HG02885 (cell line): ENCODE results near the gene ATP1A4.

Source experiments
- ATAC-seq: cut with Tn5 transposase; IDR thresholded peaks from one replicate; pipeline ENCODE4 v1.9.1; 2021; ENCODE audit warnings: mild to moderate bottlenecking; ENCODE audit not compliant: unreplicated experiment, poor library complexity

Gene ATP1A4

DNA sequence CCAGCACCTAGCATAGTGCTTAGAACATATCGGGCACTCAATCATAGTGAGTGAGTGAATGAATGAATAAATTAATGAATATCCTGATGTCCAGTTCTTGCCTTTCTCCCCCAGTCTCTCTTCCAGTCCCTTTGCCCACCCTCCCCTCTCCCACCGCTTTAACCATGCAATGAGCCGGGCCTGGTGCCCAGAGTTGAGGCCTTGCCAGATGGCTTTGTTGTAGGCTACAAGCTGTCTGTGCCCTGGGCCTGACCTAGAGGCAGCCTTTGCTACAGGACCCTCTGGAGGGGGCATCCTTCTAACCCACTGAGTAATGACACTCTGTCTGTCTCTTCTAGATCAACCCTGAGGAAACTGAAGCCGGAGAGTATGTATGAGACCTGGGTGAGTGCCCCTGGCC is 45.8 kb downstream of the ATP1A4 start:
- ATAC-seq: no peak

DNA sequence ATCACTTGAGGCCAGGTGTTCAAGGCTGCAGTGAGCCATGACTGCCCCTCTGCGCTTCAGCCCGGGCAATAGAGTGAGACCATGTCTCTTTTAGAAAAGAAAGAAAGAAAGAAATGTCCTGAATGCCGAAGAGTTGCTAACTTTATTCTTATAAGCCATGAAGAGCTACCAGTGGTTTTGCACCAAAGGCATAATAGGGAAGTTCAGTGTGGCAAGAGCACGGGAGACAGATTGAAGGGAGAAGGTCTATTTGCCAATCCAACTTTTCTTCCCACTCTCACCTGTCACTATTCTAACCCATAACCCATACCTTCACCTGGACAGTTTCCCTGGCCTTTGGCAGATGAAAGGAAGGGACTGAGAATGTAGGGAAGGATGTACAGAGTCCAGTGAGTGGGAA is 49.4 kb downstream of the ATP1A4 start:
- no peak for ATAC-seq

DNA sequence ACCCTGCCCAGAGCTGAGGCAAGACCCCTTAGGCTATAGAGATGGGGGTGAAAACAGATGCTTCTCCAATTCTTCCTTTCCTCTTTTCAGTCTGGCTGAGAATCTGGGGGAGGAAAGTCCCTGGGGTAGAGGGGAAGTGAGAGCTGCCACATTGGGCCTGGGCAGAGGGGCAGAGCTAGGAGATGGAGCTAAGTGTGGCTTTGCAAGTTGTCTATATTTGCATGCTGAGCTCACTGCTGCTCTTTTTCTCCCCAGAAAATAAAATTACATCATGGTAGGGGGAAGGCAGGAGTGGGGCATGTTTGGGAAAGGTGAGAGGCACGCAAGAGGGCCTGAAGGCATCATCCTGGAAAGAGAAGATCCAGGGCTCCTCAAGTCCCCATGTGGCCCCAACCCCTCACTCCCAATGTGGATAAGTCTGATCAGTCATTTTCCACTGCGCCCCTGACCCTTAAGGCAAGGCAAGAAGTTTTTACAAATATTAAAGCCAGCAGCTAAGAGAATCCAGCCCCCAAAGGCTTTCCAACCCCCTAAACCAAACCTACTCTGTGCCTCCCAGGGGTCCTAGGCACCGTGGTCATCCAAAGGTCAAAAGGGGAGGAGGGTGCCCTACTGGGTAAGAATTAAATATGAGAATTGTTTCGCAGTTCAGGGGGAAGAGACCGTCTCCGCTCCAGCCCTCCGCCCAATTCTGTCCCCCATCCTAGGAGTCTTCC is 53.3 kb downstream of the ATP1A4 start:
- ATAC-seq: peak; percentile 65

DNA sequence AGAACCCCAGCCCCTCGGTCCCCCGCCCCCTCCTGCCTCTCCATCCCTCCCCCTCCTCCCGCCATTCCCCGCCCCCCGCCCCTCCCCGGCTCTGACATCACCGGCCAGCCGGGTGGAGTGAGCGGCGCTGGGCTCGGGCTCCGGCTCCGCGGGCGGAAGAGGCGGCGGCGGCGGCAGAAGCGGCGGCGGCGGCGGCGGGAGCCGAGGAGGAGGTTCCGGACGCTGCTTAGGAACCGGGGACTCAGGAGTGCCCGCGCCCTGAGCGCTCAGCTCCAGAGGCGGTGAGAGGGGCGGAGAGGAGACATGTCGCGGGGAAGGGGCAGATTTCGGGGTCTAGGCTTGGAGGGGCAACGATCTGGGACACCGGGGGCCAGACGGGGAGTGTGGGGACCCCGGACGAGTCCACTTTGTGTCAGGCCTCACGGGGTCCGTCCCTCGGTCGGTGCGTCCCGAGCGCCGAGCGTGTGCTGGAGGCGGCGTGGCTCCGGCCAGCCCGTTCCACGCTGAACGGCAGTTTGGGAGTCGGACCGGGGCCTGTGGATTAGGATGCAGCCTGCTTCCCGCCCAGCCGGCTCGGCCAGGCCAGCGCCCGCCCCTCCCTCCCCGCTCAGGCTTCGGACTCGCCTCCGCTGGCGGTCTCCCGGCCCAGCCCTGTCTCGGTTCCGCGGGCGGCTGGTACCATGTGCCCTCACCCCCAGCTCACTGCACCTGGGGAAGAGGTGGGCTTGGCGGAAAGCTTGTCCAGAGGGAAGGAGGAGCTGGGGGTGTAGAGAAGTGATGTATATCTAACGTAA is 54.0 kb downstream of the ATP1A4 start, which contains the start of gene PEA15:
PEA15 (plus strand) TSS at position 143 of the 794 bp plus-strand sequence. CDS start 6,161 bp downstream, outside the sequence.
- ATAC-seq: peak; percentile 64

DNA sequence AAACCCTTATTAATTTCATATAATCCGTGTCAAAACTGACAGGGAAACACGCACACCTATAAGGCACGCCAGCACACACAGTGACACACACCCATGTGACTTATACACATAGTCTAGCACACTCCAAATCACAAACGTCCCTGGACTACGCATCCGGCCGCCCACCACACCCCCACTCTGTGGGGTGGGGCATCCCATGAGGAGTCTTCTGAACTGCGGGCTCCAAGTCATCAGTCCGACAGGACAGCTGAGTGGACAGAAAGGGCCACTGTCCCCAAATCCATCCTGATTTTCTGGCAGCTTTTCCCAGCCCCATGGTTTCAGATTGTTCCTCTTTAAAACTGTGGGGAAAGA is 54.6 kb downstream of the ATP1A4 start:
- ATAC-seq: peak; percentile 42

DNA sequence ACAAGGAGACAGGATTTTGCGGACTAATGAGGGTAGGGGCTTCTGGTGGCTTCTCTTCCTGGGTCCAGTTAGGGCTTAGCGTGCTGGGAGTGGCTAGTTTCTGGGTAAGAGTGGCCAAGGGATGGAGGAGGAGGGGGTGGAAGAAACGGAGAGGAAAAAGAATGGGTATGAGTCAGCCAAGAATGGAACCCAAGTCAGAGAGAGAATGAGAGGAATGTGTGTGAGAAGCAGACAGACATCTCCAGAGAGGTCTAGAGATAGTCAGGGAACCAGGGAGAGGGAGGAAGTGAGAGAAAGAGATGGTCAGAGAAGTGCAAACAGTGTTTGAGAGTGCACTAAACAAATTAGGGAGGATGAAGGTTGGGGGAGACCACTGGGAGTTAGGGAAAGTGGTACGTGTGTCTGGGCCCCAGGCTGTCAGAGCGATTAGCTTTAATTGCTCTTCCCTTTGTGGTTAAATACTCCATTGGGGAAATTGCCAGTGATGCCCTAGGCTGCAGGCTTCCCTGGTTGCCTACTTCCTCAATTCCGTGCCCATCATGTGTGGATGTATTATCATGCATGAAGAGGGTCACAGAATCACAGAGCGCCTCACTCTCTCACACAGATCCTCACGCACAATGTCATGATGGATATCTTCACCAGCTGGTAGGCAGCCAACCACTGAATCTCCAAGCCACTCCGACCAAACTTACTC is 55.2 kb downstream of the ATP1A4 start:
- ATAC-seq: no peak

DNA sequence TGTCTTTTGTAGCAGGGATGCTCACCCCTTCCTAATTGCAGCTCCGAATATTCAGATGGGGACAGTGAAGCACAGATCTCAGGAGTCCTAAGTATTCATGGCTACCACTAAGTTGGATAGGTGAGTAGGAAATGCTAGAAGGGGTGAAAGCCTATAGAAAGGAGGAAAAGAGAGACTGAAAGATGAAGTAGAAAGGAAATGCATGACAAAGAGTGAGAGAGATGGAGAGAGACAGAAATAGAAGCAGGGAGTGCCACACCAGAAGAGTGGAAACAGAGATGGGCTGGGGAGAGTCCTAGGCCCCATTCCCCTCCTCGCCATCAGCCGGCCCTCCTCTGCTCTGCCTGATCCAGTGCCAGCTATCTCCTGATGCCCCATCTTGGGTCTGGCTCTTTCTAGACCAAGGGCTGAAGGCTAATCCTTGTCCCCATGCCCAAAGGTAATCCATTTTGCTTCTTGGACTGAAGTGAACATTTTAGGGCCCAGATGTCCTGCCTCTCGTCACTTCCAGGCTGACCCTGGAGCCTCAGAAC is 55.8 kb downstream of the ATP1A4 start:
- no peak for ATAC-seq

DNA sequence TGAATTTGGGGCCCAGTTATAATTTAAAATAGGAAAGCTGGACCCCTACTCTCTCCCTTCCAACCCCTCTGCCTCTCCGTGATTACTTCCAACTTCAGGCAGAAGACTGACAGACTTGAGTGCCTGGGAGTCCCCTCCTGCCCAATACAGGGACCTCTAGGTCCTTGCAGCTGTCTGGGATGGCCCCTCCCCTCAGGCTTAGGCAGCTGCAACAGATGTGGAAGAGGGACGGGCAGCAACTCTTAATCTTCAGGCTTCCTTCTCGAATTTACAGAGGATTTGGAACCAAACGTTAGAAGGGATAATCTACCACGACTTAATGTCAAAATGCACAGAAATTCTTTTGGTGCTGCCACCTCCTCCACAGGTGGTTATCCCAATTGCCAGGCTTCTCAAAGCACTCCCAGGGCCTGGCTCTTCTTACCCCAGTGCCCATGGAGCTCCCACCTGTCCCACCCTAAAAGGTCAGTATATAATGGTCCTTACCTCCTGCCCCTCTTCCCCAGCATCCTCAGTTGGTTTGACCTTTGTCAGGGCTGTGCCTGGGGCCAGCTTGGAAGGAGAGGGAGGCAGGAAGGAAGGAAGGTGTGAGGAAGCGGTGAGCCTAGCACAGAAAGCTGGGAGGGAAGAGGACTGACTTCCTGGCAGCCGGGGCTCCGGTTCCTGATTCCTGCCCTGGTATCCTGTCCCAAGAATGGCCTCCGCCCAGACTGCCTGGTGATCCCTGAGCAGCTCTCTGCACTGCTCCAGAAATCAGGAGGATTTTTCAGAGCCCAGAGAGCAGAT is 56.6 kb downstream of the ATP1A4 start:
- ATAC-seq: no peak

DNA sequence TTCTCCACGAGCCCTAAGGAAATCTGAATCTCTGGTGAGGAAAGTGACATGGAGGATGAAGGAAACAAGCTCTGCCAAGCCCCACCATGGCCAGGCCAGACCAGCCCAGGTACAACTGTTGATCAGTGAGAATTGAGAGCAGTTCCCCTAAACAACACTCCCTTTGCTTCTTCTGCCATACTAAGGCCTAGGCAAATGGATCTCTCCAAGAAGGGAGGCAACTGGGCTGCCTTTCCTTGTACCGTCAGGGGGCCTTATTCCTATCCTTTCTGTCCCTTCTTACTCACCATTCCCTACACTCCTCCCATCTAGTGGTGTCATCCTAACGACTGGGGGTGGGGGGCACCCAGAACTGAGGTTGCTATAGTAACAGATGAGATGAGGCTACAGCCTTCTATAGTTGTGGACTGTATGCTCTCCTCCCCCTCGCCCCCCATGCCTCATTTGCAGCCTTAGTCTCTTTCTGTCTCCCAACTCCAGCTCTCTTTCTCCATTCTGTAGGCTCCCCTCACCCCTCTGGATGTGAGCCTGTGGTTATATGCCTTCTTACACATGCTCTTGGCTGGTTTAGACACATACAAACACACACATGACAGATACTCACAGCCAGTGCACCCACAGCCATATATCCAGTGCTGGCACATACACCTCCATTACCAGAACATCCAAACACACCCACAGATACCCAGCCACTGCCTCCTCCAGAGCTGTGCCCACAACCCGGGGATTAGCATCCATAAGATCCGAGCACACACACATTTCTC is 57.3 kb downstream of the ATP1A4 start:
- no peak for ATAC-seq

DNA sequence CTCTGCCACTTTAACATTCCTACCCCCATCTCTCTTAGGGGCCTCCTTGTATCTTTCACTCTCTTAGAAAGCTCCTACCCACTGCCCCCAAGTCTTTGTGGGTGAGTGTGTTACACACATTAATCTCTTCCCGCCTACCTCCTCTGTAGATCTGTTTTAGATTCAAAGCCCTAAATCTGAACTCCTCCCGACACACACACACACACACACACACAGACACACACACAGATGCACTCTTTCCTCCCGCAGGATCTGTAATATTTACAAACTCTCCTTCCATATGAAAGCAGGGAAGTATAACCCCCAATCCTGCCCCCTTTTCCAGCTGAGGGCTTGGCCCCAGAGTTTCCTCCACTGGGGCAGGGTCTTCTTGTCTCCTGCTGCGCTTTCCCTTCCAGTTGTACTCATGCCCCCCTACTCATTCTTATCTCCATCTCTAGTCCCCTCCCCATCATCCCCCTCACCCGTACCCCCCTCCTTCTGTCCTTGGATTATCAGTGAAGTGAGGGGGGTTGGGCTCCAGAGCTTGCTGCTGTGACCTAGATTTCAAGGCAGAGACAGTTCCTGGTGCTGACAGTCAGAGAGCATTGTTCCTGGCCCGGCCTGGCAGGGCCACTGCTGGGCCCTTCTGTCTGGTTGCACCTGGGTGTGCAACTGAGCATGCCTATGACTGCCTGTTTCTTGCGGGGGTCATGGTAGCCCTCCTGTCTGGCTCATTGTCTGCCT is 58.1 kb downstream of the ATP1A4 start:
- no peak for ATAC-seq

DNA sequence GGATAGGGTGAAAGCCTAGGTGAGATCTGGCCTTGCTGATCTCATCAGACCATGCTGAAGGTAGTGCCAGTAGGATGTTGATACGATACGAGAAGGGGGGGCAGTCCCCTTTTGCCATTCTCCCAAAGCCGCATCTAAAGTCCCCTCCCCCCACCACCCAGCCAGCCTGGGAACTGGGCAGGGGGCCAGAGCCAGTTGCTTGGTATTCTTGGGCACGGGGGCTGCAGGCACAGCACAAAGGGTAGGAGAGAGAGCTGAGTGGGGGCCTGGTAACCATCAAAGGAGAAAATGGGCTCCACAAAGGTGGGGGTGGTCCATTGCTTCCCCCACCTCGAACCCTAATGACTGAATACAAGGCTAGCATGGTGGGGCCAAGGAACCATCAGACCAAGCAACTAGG is 59.2 kb downstream of the ATP1A4 start:
- ATAC-seq: no peak

DNA sequence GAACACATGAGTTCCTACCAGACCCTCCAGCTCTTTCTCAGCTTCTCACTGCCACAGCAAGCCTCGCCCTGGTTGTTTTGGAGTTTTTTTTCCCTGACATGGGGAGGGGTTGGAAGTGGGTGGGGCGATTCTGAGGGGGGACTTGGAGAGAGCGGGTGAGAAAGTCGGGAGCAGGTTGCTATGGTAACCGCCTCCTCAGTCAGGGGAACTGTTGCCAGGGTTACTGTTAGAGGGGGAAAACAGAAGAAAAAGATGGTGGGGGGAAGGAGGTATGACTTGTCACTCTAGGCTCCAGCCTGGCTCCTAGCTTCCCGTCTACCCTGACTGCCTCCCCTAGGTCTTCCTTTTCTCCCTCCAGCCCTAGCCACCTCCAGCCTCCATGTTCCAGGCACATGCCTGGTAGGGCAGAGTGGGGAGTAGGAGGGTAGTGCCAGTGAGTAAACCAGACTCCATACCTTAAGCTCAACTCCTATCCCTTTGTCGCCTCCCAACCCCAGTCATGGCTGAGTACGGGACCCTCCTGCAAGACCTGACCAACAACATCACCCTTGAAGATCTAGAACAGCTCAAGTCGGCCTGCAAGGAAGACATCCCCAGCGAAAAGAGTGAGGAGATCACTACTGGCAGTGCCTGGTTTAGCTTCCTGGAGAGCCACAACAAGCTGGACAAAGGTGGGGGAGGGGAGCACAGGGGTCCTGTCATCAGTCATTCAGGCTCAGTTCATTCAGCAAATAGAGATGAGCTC is 59.8 kb downstream of the ATP1A4 start:
- no peak for ATAC-seq

DNA sequence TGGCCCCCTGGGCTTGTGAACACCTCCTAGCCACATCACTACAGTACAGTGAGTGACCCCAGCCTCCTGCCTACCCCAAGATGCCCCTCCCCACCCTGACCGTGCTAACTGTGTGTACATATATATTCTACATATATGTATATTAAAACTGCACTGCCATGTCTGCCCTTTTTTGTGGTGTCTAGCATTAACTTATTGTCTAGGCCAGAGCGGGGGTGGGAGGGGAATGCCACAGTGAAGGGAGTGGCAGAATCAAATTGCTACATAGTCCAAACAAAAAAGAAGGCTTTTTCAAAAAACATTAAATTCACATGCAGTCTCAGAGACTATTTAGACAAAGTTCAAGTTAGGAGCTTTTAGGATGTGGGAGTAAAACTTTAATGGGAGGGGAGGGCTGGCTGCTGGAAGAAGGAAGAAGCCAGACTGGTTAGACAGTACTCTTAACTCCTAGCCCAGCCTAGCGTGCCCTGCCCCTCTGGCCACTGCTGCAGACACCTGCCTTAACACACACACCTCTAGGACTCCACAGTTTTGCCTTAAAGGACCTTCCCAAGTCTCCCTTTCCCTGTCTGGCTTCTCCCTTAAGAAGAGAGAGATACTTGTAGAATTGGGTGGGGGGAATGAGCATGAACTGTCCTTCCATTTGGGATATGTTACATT is 63.2 kb downstream of the ATP1A4 start:
- no peak for ATAC-seq

DNA sequence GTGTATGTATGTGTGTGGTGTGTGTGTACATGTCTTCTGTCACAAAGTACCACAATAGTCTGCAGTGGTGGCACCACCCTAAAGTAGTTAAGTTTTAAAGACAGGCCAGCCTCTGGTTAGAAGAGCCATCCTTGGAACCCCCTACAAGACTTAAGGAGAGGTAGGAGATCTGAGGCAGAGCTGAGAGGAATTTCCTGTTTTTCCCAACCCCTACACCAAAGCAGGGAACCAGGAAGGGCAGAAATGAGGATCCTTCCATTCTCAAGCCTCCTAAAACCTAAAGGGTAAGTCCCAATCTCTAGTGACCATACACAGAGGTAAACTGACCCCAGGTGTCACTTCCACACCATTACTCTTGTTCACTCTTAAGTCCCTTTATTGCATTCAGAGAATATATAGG is 64.9 kb downstream of the ATP1A4 start:
- no peak for ATAC-seq

DNA sequence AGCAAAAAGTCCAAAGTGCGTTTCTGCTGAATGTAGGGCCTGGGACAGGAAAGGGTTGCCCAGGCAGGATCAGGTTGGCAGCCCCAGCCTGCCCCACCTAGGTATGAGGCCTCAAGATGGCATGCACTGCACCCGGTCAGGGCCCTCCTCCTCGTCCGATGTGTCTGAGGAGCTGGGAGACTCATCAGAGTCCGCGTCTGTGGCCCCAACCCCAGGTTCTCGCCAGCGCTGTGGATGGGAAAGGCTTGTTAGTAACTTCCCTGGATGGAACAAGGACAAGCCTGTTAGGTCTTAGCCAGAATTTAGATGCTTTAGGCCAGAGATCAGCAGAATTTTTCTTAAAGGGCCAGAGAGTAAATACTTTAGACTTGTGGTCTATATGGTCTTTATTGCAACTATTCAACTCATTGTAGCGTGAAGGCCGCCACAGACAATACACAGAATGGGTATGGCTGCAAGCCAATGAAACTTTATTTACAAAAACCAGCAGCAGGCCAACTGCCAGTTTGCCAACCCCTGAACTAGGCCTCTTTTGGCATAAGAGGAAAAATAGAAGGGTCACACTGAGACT is 66.2 kb downstream of the ATP1A4 start:
- no peak for ATAC-seq

DNA sequence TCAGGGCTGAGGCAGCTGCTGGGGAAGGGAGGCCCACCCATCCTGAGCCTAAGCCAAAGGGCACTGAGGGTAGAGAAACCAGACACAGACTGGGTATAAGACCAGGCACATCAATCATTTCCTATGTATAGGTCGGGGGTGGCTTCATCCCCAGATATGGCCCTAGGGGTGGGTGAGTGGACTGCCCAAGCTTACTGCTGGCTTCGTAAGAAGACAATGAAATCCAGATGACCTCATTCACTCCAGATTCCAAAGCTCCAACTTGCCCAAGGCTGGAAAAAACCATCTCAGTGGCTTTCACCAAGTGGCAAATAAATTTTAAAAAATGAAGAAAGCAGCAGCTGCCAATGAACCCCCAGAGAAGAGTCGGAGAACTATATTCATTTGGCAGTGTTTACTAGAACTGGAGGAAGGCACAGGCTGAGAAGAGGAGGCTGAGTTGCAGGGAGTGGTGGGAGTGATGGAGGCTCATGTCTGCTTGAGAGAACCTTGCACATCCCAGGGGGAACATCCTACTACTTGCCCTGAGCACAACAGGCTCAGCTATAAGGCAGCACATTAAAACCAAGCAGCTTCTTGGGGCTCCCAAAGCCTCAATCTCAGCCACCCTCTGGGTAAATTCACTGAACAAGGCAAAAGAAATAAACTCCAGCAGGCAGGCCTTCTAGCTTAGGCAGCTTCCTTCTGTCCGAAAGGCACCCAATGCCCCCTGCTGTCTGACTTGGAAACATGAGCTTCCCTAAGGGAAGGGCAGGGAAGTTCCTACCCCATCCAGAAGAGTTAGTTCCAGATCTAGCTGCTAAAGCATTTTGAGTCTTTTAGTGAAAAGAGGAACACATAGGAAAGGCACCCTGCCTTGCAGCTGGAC is 67.9 kb downstream of the ATP1A4 start:
- ATAC-seq: no peak
